Measurements from ENCODE around the gene CDH11.

The CDH11 gene

DNA sequence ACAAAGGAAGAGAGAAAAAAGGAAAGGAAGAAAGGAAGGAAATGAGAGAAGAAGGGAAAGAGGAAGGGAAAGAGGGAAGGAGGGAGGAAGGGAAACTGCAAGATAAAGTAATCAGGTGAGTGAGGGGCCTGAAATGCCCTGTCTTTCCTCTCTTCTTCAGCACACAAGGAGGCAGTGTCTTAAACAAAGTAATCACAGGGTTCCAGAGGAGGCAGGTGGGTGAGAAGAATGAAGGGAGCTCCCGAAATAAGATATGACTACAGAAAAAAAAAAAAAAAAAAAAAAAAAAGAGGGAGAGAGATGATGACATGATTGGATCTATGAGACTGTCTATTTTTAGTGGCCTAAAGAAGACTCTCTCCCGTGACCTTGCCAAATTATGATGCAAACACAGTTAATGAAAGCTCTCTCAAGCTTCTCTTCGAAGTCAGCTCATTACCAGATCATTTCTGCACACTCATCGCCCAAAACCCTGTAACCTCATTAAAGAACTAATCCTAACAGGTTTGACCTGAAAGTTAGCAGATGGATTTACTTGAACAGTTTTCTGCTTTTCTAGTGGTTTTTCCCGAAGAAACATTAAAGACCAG is 53.6 kb downstream of the CDH11 start:
- Histone ChIP-seq H3K27me3 (ENCODE audit: low read depth, low read length) (no peaks in the 10 kb centered on the region), H3K27ac (ENCODE audit: low read length) (no peak overlapping the region), H3K4me1 (ENCODE audit: control insufficient read depth in 1 of 2, insufficient read depth in 2 of 2, low read length in 2 of 2) (peaks cover 7 to 14% of the 10 kb centered on the region in 2 donors), H3K36me3 (ENCODE audit: control insufficient read depth in 1 of 2, insufficient read depth in 2 of 2, low read length in 2 of 2) (peaks cover 0 to 3% of the 10 kb centered on the region in 2 donors), H3K4me3 (ENCODE audit: low read depth in 1 of 2, low read length in 2 of 2) (no peak overlapping the region), H3K9me3 (ENCODE audit: control insufficient read depth in 1 of 2, low read length in 2 of 2) (no peaks in the 10 kb centered on the region)

DNA sequence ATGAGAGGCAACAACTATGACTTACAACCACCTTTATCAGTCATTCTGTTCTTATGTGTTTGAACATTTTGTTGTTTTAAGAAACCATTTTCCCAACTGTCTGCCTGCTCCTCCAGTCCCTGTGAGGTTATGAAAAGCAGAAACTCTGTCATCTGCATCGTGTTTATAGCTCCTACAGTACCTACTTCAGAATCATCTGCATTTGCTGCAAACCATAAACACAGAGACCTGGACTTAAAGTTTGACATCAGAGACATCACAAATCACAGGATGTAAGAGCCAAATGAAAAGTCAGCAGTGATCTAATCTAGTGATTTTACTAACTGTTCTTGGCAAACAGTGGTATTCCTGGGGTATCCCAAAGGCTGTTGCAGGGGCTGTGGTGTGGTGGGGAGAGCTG is 55.2 kb downstream of the CDH11 start:
- H3K4me1 ChIP-seq (ENCODE audit: control insufficient read depth in 1 of 2, insufficient read depth in 2 of 2, low read length in 2 of 2): peaks cover 5 to 7% of the 10 kb centered on the region in 2 donors
- no peaks in the 10 kb centered on the region for H3K9me3 ChIP-seq (ENCODE audit: control insufficient read depth in 1 of 2, low read length in 2 of 2)
- H3K4me3 ChIP-seq (ENCODE audit: low read depth in 1 of 2, low read length in 2 of 2): no peak overlapping the region
- peaks cover 0 to 3% of the 10 kb centered on the region in 2 donors for H3K36me3 ChIP-seq (ENCODE audit: control insufficient read depth in 1 of 2, insufficient read depth in 2 of 2, low read length in 2 of 2)
- H3K27me3 ChIP-seq (ENCODE audit: low read depth, low read length): no peaks in the 10 kb centered on the region
- no peak overlapping the region for H3K27ac ChIP-seq (ENCODE audit: low read length)

DNA sequence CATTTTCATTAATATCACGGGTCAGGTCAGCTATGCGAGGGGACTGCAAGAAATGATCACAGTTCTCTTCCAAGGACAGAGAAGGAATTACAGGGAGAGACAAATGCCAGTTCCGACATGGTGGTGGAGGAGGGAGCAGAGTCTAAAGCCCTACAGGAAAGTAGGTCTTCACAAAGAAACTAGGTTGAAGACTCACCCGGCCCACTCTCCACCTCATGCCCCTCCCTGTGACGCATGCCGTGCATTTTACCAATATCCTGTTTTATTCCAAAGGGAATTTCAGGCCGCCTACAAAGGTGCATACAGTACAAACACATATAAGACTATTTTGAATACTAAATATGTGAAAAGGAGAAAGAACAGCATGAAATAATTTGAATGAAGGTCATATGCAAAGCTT is 56.8 kb downstream of the CDH11 start:
- Histone ChIP-seq H3K36me3 (ENCODE audit: control insufficient read depth in 1 of 2, insufficient read depth in 2 of 2, low read length in 2 of 2) (peaks cover 0 to 3% of the 10 kb centered on the region in 2 donors), H3K27me3 (ENCODE audit: low read depth, low read length) (no peaks in the 10 kb centered on the region), H3K4me1 (ENCODE audit: control insufficient read depth in 1 of 2, insufficient read depth in 2 of 2, low read length in 2 of 2) (peaks cover 4 to 5% of the 10 kb centered on the region in 2 donors), H3K9me3 (ENCODE audit: control insufficient read depth in 1 of 2, low read length in 2 of 2) (no peaks in the 10 kb centered on the region), H3K4me3 (ENCODE audit: low read depth in 1 of 2, low read length in 2 of 2) (no peak overlapping the region), H3K27ac (ENCODE audit: low read length) (no peak overlapping the region)

DNA sequence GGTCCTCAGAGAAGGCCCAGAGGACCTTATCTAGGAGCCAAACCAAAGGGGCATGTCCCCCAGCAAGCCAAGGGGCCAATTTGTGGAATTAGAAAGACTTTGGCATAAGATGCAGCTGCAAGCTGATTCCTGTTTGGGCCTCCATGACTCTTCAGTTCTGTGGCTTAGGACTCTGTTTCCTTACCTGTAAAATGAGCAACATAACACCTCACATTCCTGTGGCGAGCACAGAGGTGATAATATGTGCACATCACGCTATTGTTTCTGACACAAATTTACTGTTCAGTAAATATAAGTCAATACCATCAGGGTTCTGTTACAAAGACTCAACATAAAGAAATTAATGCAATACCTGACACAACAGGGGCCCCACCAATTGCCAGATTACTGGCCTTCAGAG is 57.7 kb downstream of the CDH11 start:
- Histone ChIP-seq H3K27me3 (ENCODE audit: low read depth, low read length) (no peaks in the 10 kb centered on the region), H3K4me1 (ENCODE audit: control insufficient read depth in 1 of 2, insufficient read depth in 2 of 2, low read length in 2 of 2) (peaks cover 0 to 5% of the 10 kb centered on the region in 2 donors), H3K36me3 (ENCODE audit: control insufficient read depth in 1 of 2, insufficient read depth in 2 of 2, low read length in 2 of 2) (peaks cover 0 to 3% of the 10 kb centered on the region in 2 donors), H3K4me3 (ENCODE audit: low read depth in 1 of 2, low read length in 2 of 2) (no peak overlapping the region), H3K9me3 (ENCODE audit: control insufficient read depth in 1 of 2, low read length in 2 of 2) (no peaks in the 10 kb centered on the region), H3K27ac (ENCODE audit: low read length) (no peak overlapping the region)

DNA sequence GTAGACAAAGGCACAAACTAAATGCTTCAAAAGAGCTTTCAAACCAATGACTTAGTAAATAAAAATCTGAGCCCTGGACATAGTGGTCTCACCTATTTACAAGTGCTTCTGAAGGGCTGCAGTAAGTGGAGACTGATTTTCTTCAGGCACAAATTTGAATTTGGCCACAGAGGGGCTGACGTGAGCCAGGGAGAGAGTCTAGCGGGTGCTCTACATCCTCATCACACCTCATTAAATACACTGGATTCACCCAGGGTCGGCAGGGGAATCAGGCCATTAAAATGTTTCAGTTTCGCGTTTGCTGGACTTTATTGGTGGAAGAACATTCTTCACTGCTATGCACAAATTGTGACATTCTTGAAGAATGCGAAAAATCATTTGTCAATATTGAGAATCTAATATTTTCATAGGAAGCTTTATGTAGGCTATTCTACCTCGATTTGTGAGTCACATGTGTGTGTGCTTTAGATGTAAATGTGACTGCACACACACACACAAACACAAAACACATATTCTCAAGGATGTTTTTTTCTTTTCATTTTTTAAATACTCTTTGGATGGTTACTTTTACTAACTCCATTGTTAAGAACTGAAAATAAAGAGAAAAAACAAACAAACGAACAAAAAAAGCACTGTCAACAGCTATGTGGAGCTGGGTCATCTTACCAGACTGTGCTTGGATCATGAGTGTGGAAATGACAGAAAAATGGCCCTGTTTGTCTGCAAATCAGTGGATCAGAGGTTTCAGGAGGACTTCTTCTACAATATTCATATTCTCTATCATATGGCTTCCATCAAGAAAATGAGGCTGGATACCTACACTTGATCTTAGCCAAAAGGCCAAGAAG is 58.9 kb downstream of the CDH11 start:
- Histone ChIP-seq H3K4me1 (ENCODE audit: control insufficient read depth in 1 of 2, insufficient read depth in 2 of 2, low read length in 2 of 2) (peaks cover 0 to 5% of the 10 kb centered on the region in 2 donors), H3K4me3 (ENCODE audit: low read depth in 1 of 2, low read length in 2 of 2) (no peak overlapping the region), H3K36me3 (ENCODE audit: control insufficient read depth in 1 of 2, insufficient read depth in 2 of 2, low read length in 2 of 2) (no peaks in the 10 kb centered on the region), H3K27ac (ENCODE audit: low read length) (no peak overlapping the region), H3K9me3 (ENCODE audit: control insufficient read depth in 1 of 2, low read length in 2 of 2) (no peaks in the 10 kb centered on the region), H3K27me3 (ENCODE audit: low read depth, low read length) (no peaks in the 10 kb centered on the region)

DNA sequence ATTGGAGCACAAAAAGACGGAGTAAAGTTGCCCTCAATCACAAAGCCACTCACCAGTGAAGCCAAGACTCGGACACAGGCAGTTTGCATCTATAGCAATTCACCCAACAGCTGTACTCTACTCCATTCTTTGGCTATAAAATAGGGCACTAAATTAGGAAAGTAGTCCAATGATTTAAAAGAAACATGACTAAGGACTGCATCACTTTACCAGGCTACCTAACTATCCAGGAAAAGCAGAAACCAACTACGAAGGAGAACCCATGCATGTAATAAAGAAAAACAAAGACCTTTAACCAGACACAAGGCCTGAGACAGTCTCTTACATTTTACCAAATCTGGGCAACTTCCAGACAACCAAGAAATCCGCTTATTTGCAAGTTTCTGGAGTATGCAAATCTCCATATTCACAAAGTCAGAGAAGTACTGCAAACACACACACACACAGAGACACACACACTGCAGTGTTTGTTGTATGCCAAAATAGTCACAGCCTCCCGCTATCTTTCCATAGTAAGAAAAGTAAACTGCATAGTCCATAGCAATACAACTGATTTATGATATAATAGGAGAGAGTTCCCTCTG is 59.8 kb downstream of the CDH11 start:
- Histone ChIP-seq H3K36me3 (ENCODE audit: control insufficient read depth in 1 of 2, insufficient read depth in 2 of 2, low read length in 2 of 2) (no peaks in the 10 kb centered on the region), H3K27ac (ENCODE audit: low read length) (no peak overlapping the region), H3K4me1 (ENCODE audit: control insufficient read depth in 1 of 2, insufficient read depth in 2 of 2, low read length in 2 of 2) (peaks cover 0 to 5% of the 10 kb centered on the region in 2 donors), H3K27me3 (ENCODE audit: low read depth, low read length) (no peaks in the 10 kb centered on the region), H3K9me3 (ENCODE audit: control insufficient read depth in 1 of 2, low read length in 2 of 2) (no peaks in the 10 kb centered on the region), H3K4me3 (ENCODE audit: low read depth in 1 of 2, low read length in 2 of 2) (no peak overlapping the region)

DNA sequence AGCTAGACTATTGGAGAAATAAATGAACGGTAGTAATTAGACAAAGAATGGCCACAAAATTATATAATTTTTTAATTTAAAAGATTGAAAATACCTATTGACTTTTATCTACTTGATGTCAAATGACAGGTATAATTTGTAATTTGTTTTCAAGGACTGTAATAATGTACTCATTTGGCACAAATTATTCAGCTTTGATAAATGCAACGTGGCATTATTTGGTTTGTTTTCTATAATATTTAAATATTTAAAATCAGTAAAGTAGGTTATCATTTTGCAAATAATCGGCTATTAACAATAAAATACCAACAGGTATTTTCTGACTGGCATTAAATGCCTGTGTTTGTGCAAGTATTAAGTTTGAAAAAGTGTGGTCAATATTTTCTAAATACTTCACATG is 60.6 kb downstream of the CDH11 start:
- no peaks in the 10 kb centered on the region for H3K36me3 ChIP-seq (ENCODE audit: control insufficient read depth in 1 of 2, insufficient read depth in 2 of 2, low read length in 2 of 2)
- H3K4me3 ChIP-seq (ENCODE audit: low read depth in 1 of 2, low read length in 2 of 2): no peak overlapping the region
- no peak overlapping the region for H3K27ac ChIP-seq (ENCODE audit: low read length)
- H3K9me3 ChIP-seq (ENCODE audit: control insufficient read depth in 1 of 2, low read length in 2 of 2): no peaks in the 10 kb centered on the region
- peaks cover 0 to 5% of the 10 kb centered on the region in 2 donors for H3K4me1 ChIP-seq (ENCODE audit: control insufficient read depth in 1 of 2, insufficient read depth in 2 of 2, low read length in 2 of 2)
- H3K27me3 ChIP-seq (ENCODE audit: low read depth, low read length): no peaks in the 10 kb centered on the region

DNA sequence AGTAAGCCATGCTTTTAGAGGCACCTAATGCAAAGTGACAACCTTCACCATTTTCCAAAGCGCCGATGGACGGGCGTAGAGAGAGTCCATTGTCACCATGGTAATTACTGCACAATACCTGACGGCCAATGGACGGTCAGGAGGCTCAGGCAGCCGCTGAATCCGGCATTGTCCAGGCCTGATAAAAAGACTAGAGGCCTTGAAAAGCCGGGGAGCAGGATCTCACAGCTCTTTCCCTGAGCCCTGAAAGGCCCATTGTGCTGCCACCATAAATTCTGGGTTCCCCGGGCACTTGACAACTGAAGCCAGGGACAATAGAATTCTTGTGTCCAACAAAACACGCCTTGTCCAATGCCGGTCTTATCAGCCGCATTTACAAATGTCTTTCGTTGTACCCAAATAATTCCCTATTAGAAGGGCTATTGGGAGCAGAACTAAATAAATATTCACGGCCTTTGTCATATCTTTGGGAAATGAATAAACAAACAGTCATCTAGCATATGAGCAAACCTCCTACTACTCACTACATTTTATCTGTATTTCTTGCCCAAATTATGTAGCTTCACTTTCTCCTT is 62.4 kb downstream of the CDH11 start:
- no peak overlapping the region for H3K27ac ChIP-seq (ENCODE audit: low read length)
- no peak overlapping the region for H3K4me3 ChIP-seq (ENCODE audit: low read depth in 1 of 2, low read length in 2 of 2)
- peaks cover 0 to 5% of the 10 kb centered on the region in 2 donors for H3K4me1 ChIP-seq (ENCODE audit: control insufficient read depth in 1 of 2, insufficient read depth in 2 of 2, low read length in 2 of 2)
- H3K9me3 ChIP-seq (ENCODE audit: control insufficient read depth in 1 of 2, low read length in 2 of 2): no peaks in the 10 kb centered on the region
- H3K27me3 ChIP-seq (ENCODE audit: low read depth, low read length): no peaks in the 10 kb centered on the region
- H3K36me3 ChIP-seq (ENCODE audit: control insufficient read depth in 1 of 2, insufficient read depth in 2 of 2, low read length in 2 of 2): no peaks in the 10 kb centered on the region

DNA sequence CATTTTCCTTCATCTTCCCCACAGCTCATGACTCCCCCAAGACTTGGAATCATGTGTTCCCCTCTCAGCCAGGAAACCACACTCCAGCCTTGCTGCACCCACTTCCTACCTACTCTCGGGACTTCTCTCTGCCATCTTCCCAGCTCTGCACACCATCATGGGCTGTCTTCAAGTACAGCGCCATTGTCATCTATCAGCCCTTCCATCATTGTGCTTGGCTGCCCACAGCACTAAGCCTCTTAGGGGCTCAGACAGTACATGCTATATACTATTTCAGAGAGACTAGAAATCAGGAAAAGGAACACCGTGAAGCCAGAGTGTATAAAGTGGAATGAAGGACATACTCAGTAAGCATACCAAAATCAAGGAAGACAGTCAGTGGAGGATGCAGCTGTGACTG is 64.7 kb downstream of the CDH11 start:
- Histone ChIP-seq H3K4me1 (ENCODE audit: control insufficient read depth in 1 of 2, insufficient read depth in 2 of 2, low read length in 2 of 2) (peaks cover 0 to 5% of the 10 kb centered on the region in 2 donors), H3K4me3 (ENCODE audit: low read depth in 1 of 2, low read length in 2 of 2) (no peak overlapping the region), H3K27ac (ENCODE audit: low read length) (no peak overlapping the region), H3K27me3 (ENCODE audit: low read depth, low read length) (no peaks in the 10 kb centered on the region), H3K9me3 (ENCODE audit: control insufficient read depth in 1 of 2, low read length in 2 of 2) (no peaks in the 10 kb centered on the region), H3K36me3 (ENCODE audit: control insufficient read depth in 1 of 2, insufficient read depth in 2 of 2, low read length in 2 of 2) (peaks cover 0 to 6% of the 10 kb centered on the region in 2 donors)

DNA sequence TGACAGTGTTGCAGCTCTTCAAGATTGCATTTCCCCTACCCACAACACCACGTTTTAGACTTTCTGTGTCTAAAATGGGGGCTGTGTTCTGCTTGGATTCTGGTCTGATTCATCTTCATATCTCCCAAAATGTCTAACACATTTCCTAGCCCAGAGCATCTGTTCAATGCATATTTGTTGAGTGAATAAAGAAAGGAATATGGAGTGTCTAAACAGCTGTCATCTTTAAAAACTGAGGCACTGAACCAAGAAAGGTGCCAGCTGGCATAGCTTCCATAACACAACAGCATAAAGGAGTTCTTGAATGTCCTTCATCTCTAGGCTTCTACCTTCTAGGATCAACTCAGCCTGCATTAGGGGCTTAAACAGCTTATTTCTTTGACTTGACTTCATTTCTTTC is 67.4 kb downstream of the CDH11 start:
- peaks cover 0 to 5% of the 10 kb centered on the region in 2 donors for H3K4me1 ChIP-seq (ENCODE audit: control insufficient read depth in 1 of 2, insufficient read depth in 2 of 2, low read length in 2 of 2)
- peaks cover 0 to 14% of the 10 kb centered on the region in 2 donors for H3K36me3 ChIP-seq (ENCODE audit: control insufficient read depth in 1 of 2, insufficient read depth in 2 of 2, low read length in 2 of 2)
- no peak overlapping the region for H3K4me3 ChIP-seq (ENCODE audit: low read depth in 1 of 2, low read length in 2 of 2)
- H3K27ac ChIP-seq (ENCODE audit: low read length): no peak overlapping the region
- no peaks in the 10 kb centered on the region for H3K9me3 ChIP-seq (ENCODE audit: control insufficient read depth in 1 of 2, low read length in 2 of 2)
- H3K27me3 ChIP-seq (ENCODE audit: low read depth, low read length): no peaks in the 10 kb centered on the region

DNA sequence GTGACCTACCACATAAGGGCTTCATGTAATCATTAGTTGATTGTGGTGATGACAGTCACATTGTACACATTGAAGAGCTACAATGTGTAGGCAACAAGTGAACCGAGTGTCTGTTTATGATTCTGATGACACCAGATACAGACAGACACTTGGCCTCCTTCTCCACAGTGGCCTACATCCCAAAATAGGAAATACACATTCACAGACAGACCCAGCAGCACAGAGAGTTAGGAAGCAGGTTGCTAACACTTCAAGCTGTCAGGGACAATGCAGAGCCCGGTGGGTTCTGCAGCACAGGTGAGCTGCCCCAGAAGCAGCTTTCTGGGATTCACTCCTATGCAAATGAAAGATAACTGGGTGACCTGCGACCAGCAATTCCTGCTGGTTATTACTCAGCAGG is 72.2 kb downstream of the CDH11 start:
- H3K27me3 ChIP-seq (ENCODE audit: low read depth, low read length): no peaks in the 10 kb centered on the region
- peaks cover 0 to 14% of the 10 kb centered on the region in 2 donors for H3K36me3 ChIP-seq (ENCODE audit: control insufficient read depth in 1 of 2, insufficient read depth in 2 of 2, low read length in 2 of 2)
- H3K27ac ChIP-seq (ENCODE audit: low read length): no peak overlapping the region
- peaks cover 0 to 1% of the 10 kb centered on the region in 2 donors for H3K4me1 ChIP-seq (ENCODE audit: control insufficient read depth in 1 of 2, insufficient read depth in 2 of 2, low read length in 2 of 2)
- H3K4me3 ChIP-seq (ENCODE audit: low read depth in 1 of 2, low read length in 2 of 2): no peak overlapping the region
- H3K9me3 ChIP-seq (ENCODE audit: control insufficient read depth in 1 of 2, low read length in 2 of 2): no peaks in the 10 kb centered on the region

All from muscle layer of duodenum (tissue), 2 donors.